EH (cell line): ENCODE results near the gene TBX15.
"Not testable (repeated sequence)": the region's sequence is repeated elsewhere in the genome, so short reads cannot be mapped to it uniquely, and the experiment has no call there.

ENCODE experiments used
- DNase-seq: peaks from one replicate; pipeline ENCODE4 v3.0.0-alpha.2; 2015; ENCODE audit warnings: low read depth

TBX15 gene

DNA sequence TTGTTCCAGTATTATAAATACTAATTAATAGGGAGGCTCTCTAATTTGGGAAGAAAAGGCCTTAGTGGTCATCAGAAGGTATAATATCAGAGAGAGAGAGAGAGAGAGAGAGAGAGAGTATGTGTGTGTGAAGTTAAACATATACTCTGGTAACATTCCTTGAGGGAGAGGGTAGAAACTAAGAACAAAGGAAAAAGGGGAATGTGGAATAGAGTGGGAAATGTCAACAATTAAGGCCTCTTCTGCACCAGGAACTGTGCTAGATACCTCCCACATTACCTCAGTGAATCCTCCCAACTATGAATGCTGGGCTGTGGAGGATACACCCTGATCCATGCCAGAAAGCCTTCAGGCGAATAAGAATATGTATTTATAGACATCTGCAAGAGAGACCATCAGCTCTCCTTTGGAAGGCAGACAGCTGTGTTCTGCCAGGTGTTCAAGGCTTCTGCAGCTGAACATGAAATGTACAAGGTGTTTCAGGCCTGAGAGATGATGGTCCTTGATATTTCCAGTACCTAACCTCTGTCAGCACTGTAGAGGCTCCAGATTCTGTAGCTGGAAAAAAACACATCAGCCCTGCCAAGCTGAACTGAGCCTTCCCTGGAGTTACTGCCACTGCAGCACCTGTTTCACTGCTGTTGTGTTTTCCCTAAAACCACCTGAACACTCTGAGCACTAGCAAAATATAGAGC is 29.1 kb downstream of the TBX15 start:
- DNase-seq = no peak

DNA sequence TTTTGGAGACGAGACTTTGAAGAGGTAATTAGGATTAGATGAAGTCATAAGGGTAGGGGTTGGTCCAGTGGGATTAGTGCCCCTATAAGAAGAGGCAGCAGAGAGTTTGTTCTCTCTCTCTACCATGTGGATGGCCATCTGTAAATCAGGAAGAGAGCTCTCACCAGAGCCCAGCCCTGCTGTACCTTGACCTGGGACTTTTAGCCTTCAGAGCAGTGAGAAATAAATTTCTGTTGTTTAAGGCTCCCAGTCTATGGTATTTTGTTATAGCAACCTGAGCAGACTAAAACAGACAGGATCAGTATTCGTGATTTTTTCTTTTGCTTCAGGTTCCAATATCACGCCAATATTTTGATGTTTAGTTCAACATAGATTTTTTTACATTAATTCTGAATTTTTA is 30.0 kb downstream of the TBX15 start:
- DNase-seq = no peak

DNA sequence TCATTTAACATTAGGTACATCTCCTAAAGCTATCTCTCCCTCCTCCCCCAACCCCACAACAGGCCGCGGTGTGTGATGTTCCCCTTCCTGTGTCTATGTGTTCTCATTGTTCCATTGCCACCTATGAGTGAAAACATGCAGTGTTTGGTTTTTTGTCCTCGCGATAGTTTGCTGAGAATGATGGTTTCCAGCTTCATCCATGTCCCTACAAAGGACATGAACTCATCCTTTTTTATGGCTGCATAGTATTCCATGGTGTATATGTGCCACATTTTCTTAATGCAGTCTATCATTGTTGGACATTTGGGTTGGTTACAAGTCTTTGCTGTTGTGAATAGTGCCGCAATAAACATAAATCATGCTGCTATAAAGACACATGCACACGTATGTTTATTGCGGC is 30.6 kb downstream of the TBX15 start:
- DNase-seq = not testable (repeated sequence)

GRCh38 chr1:118954301-118954905 is 33.7 kb downstream of the TBX15 start:
- peak; percentile 57 for DNase-seq

- no peak for DNase-seq
These were observed 36.7 kb downstream of the TBX15 start for GRCh38 chr1:118951270-118951936.

DNA sequence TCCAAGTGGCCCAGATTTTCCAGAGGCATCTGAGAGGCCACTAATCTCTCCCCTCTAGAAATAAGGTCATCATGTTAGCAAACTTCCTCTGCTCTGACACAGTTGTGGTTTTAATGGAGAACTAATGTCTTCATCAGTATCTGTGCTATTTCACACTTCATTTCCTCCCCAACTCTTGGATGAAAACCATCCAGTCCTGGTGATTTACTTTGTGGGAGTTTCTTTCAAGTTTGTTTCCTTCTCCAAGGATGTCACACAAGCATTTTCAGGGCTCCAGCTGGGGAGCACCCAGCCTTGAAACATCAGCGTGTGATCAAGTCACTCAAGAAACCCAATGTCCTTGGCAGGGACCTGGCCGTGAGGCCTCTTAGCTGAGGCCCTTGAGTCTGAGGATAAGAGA is 38.8 kb downstream of the TBX15 start:
- DNase-seq = peak; percentile 61

DNA sequence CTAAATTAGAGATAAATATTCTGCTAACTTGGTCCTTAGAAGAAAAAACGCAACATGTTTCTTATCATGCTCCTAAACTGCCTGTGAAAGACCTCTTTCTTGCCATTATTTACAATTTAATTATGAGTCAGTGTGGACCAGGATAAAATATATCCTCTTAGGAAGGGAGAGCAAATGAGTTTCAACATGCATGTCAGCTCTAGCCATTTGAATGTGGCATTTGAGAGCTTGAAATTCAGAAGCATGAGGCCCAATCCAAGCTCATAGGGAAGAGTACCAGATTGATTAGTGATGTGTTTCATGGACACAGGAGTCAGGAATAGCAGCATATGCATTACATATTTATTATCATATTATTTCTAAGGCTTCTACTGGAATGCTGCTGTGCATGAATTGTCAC is 39.3 kb downstream of the TBX15 start:
- peak; percentile 21 for DNase-seq

DNA sequence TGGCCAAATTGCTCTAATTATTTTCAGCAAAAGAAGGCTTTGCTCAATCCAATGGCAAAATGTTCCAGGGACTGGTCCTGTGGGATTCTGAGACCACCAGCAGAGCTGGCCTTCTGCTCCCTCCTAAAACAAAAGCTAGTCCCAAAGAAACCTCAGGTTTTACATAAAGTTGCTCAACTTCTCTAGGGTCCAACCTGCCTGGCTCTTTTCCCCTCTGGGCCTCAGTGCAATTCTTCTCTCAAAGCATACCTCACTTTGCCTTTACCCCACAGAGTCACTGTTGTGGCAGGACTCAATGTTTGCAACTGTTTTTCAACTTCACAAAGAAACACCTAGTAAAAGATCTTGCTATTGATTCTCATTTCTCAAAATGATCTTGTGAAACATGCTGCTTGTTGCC is 39.8 kb downstream of the TBX15 start:
- no peak for DNase-seq

GRCh38 chr1:118947790-118948189 is 40.4 kb downstream of the TBX15 start:
- peak; percentile 84 for DNase-seq

GRCh38 chr1:118947003-118947765 is 41.0 kb downstream of the TBX15 start:
- peak; percentile 39 for DNase-seq

DNA sequence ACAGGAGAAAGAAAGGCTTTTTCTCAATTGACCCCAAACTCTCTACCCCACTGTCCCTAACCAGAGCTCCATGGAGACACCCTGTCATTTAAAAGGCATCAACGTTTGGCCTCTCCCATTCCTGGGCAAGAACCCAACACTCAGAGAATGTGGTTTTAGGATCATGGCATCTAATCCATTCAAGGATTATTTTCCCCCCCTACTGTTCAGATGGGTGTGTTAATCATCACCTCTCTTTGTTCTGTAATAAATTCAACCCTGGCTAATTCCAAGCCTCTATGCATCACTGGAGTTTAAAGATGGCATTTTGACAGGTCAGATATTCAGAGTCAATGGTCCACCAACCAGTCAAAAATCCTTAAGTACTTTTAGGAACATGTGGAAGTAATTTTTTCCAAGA is 42.7 kb downstream of the TBX15 start:
- peak; percentile 61 for DNase-seq

- no peak for DNase-seq
These were observed 43.6 kb downstream of the TBX15 start for GRCh38 chr1:118944546-118944945.

- peak; percentile 82 for DNase-seq
These were observed 44.0 kb downstream of the TBX15 start for GRCh38 chr1:118944133-118944532.

DNA sequence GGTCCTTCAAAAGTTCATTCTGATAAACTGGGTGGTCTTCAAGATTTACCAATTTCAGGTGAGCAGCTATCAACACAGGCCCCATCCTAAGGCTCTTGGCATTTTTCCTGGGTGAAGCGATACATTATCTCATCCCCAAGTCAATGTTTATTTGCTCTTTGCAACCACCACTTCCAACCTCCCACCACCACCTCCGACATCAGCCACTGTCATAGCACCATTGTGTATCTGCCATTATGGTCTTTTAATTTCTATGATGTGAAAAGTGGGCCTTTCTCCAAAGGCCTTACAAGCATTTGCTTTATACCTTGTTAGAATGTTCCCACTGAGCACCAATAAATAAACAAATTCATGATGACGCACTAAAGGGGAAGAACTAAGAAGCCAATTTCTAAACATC is 47.2 kb downstream of the TBX15 start:
- DNase-seq = no peak

- DNase-seq = no peak
These were observed 50.6 kb downstream of the TBX15 start for GRCh38 chr1:118937413-118938072.

DNA sequence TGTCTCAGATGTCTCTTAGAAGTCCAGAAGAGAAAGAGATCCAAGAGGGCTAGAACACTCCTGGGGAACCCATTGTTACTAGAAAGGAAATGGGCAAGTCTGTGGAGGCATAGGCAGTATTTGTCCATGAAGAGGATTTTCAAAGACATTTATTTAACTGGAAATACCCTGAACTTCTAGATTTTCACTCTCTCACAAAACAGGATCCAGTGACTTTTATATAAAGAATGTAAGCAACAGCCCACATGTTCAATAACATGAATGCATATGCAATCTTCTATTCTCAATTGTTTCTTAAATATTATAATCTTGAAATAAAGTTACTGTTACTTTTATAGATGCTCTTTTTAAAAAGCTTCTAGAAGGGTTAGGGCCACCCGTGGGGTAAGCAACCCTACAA is 53.4 kb downstream of the TBX15 start:
- DNase-seq = no peak

DNA sequence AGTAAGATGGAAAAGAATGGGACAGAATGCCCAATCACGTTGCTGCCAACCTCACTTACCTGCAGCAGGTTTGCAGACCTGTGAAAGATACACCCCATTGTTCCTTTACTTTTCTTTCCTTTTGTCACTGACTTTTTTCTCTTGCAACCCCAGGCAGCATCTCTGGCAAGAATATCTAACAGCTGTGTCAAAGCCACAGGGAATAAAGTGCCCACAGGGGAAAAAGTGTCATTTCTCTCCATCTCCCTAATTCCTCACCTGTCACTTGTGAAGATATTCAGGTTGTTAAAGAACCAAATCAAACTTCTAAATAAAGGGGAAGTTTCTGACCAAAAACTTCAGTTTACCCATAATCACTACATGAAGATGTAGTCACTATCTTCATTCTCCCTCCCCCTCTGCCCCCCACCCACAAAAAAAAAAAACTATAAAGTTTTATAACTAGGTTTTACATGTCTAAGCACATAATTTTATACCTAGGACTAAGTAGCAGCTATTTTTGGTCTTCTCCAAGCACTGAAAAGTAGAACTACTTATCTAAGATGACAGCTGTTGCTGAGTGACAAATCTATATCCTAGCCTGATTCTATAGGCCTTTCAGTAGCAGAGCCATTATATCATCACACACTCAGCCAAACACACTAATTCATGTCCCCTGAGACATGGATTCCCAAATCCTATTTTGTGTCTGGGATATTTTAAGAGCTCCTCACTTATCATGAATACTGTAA is 54.9 kb downstream of the TBX15 start:
- no peak for DNase-seq

DNA sequence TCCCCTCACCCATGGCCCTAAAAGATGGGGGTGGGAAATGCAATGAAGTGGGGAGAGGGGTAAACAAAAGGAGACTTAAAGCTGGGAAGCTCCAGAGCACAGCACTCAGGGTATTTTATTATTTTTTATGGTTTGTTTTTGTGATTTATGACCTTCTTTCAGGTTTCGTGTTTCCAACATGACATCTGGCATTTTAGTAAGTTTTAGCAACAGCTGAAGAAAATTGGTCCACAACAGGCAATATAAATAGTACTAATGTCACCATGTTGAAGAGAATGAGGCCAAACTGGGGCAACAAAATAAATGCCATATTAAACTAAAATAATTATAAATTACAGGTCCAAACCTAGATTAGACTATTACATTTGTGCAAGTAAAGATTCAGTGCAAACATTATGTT is 56.3 kb downstream of the TBX15 start:
- DNase-seq = no peak

DNA sequence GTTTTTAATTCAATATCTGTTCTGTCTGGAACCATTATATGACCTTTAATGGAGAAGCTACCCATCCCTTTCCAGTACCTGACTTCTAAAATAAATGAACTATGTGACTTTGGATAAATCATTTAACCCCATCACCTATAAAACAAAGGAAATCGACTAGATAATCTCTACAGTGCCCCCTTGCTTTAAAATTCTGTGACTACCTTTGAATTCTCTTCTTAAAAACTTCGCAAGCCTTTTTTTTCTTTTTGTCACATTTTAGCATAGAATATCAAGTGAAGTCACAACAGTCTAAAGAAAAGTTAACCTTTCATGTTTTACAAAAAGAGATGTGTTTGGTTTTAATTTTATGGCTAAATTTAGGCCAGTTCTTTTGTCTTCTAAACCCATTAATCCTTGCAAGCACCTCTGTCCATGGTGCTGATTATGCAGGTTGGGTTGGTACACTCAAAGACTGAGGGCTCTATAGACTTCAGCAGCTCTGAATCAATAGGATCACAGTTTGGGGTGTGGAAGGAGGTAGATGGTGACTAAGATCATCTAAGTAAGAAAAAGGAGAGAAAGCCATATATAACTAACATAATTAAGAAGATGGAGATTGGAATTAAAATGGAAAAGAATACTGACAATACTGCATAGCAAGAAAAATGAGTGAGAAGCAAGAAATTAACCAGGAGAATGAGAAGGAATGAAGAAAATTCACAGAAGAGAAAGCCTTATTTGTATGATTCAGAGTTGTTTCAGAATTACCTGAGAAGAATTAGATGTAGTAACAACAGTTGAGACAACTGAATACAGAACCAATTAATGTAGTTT is 59.2 kb downstream of the TBX15 start:
- DNase-seq = peak; percentile 61

DNA sequence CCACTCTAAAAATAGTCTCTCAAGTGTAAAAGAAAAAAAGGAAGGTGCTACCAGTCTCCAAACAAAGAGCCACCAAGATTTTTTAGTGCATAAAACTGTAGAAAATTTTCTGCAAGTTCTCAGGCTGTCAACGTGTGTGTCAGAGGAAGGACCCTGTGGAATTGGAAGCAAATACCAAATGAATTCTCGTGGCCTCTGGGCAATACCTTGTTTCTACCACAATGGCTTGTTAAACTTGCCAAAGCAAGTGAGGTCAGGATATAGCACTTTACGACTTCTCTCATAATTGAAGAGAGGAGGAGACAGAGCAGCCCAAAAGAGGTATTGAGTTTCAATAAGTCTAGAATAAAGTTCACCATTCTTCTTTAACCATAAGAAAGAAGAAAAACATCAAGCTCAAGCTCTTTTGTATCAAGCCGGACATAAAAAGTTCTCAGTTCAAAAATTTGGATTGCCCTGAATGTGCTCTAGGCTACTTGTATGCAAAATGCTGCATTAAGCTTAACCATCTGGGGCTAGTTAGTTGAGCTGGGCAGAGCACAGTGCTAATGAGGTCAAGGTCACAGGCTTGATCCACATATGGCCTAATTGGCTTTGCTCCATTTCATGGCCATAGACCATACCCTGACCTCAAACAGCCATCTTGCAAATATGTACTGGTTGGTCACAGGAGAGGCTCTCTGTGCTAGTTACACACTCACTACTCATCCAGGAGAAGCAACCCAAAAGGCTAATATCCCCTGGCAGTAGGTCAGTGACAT is 60.5 kb downstream of the TBX15 start:
- DNase-seq = peak; percentile 16
